A673 (cell line): Measurements from ENCODE around the gene CHRNA9. TPM values are rescaled to one million over a fixed set of nuclear protein-coding genes. Genes with fewer than 3 reads are reported as not detected.
"Not testable (repeated sequence)": the region's sequence is repeated elsewhere in the genome, so short reads cannot be mapped to it uniquely, and the experiment has no call there.

Experiments used
- BruUV-seq: library from RNA; stranded (reverse); fragments of 400-500 nt; replicated peaks from 2 replicates; lab custom pipeline; 2021; lab: Mats Ljungman, UMichigan
- CTCF ChIA-PET: fragments of 300-600 bp; sonication (Branson Sonifier 250); formaldehyde crosslinking; loops from one replicate; lab custom pipeline; 2022; ENCODE audit warnings: antibody characterized with exemption; lab: Charles Lee
- POLR2A ChIA-PET: fragments of 300-600 bp; sonication (Branson Sonifier 250); formaldehyde crosslinking; loops from one replicate; lab custom pipeline; 2022; ENCODE audit warnings: antibody characterized with exemption; ENCODE audit not compliant: low non-redundant PET; lab: Charles Lee
- DNase-seq: peaks from one replicate; pipeline ENCODE4 v3.0.0-alpha.2; 2015; ENCODE audit warnings: low spot score
- H3K27ac ChIP-seq: fragments of 200-600 bp; sonication (generic); 2 replicates; pipeline ENCODE4 v1.5.1; 2016; ENCODE audit warnings: mixed run types, low read depth, mild to moderate bottlenecking, mixed read lengths, antibody characterized with exemption, low read length; ENCODE audit not compliant: poor library complexity, severe bottlenecking
- H3K27me3 ChIP-seq: fragments of 200-600 bp; sonication (generic); replicated peaks from 2 replicates; pipeline ENCODE4 v1.6.1; 2017; ENCODE audit warnings: mixed run types, low read depth, mild to moderate bottlenecking, mixed read lengths, antibody characterized with exemption, low read length; ENCODE audit not compliant: insufficient read depth, poor library complexity
- H3K36me3 ChIP-seq: fragments of 200-600 bp; sonication (generic); 2 replicates; pipeline ENCODE4 v1.6.1; 2016; ENCODE audit warnings: mixed run types, mild to moderate bottlenecking, mixed read lengths, antibody characterized with exemption, low read length; ENCODE audit not compliant: insufficient read depth, poor library complexity, severe bottlenecking
- H3K4me1 ChIP-seq: fragments of 200-600 bp; sonication (generic); 2 replicates; pipeline ENCODE4 v1.6.1; 2017; ENCODE audit warnings: mixed run types, mild to moderate bottlenecking, mixed read lengths, antibody characterized with exemption, low read length; ENCODE audit not compliant: insufficient read depth, poor library complexity, severe bottlenecking
- H3K4me3 ChIP-seq: fragments of 200-600 bp; sonication (generic); 2 replicates; pipeline ENCODE4 v1.5.1; 2016; ENCODE audit warnings: low read depth, mixed run types, mild to moderate bottlenecking, mixed read lengths, low read length; ENCODE audit not compliant: poor library complexity, severe bottlenecking
- H3K9me3 ChIP-seq: fragments of 200-600 bp; sonication (generic); 2 replicates; pipeline ENCODE4 v1.6.1; 2016; ENCODE audit warnings: mixed run types, low read depth, mild to moderate bottlenecking, mixed read lengths, antibody characterized with exemption, low read length; ENCODE audit not compliant: poor library complexity, severe bottlenecking
- CTCF ChIP-seq: fragments of 300-800, 200-600 bp; sonication (generic); conservative IDR thresholded peaks from 2 replicates; pipeline ENCODE4 v1.5.1; 2017; ENCODE audit warnings: low read depth, mild to moderate bottlenecking, antibody characterized with exemption, low read length, moderate library complexity, mixed read lengths
- EZH2 ChIP-seq: fragments of 200-600 bp; sonication (generic); IDR thresholded peaks from 2 replicates; pipeline ENCODE4 v1.6.1; 2017; ENCODE audit warnings: borderline replicate concordance, low read depth, mild to moderate bottlenecking, mixed read lengths, antibody characterized with exemption, low read length; ENCODE audit not compliant: poor library complexity, severe bottlenecking
- intact Hi-C: fragments of 100-400 bp; cut with micrococcal nuclease; formaldehyde crosslinking; loops from one replicate; pipeline ENCODE4 v1.10.0; 2022; ENCODE audit not compliant: unreplicated experiment
- total RNA-seq: library from RNA; stranded (reverse); gene quantifications from 2 replicates; pipeline ENCODE4 v1.2.3, GENCODE V29; 2021

The CHRNA9 gene
- total RNA-seq, 1 experiment from 2014 or later, result 1.5 TPM

GRCh38 chr4:40289366-40290188 lies 45.6 kb upstream of the CHRNA9 start:
- Histone ChIP-seq H3K36me3 (no peaks in the 10 kb centered on the region), H3K27me3 (no peaks in the 10 kb centered on the region), H3K27ac (no peak overlapping the region), H3K4me3 (no peak overlapping the region), H3K4me1 (peaks cover 3% of the 10 kb centered on the region), H3K9me3 (no peaks in the 10 kb centered on the region)
- peak; percentile 33 for DNase-seq
- ChIA-PET CTCF (interaction anchor here (0.6 kb wide), 1 partner anchor 151 kb away, joined by 3 read pairs; no protein-coding TSS in a partner anchor), POLR2A (interaction anchor here (0.6 kb wide), 1 partner anchor 1248 kb away, joined by 20 read pairs; no protein-coding TSS in a partner anchor)
- intact Hi-C loops, result no loop called here
- TF ChIP-seq CTCF (no peak), EZH2 (no peak)
- no TSS peak for BruUV-seq

GRCh38 chr4:40290611-40291186 lies 44.4 kb upstream of the CHRNA9 start:
- CTCF ChIA-PET, result interaction anchor here (0.5 kb wide), 1 partner anchor 21 kb away, joined by 3 read pairs; no protein-coding TSS in a partner anchor
- intact Hi-C loops, H3K27ac ChIP-seq, POLR2A ChIA-PET, H3K36me3 ChIP-seq, H3K27me3 ChIP-seq, DNase-seq, BruUV-seq, H3K4me3 ChIP-seq, H3K4me1 ChIP-seq, H3K9me3 ChIP-seq: not testable (repeated sequence)

GRCh38 chr4:40292313-40292759 lies 42.8 kb upstream of the CHRNA9 start:
- peak; percentile 47 for DNase-seq
- intact Hi-C loops, result no loop called here

More at GRCh38 chr4:40292313-40292759, 42.8 kb upstream of the CHRNA9 start:
- TF ChIP-seq EZH2, result no peak
- no peak for TF ChIP-seq CTCF
- POLR2A ChIA-PET, result no interaction called here
- no peak overlapping the region for H3K27ac ChIP-seq
- H3K4me1 ChIP-seq, result peaks cover 3% of the 10 kb centered on the region
- no TSS peak for BruUV-seq
- CTCF ChIA-PET, result no interaction called here
- no peaks in the 10 kb centered on the region for H3K27me3 ChIP-seq
- peaks cover 6% of the 10 kb centered on the region for H3K9me3 ChIP-seq
- no peaks in the 10 kb centered on the region for H3K36me3 ChIP-seq
- H3K4me3 ChIP-seq, result no peak overlapping the region
